ENCODE data around the gene DCANP1. TPM values are rescaled to one million over a fixed set of nuclear protein-coding genes. Genes with fewer than 3 reads are reported as not detected.

The DCANP1 gene
- total and polyA plus RNA-seq, 10 of the 15 experiments (the other 5 are each of a cell fraction or from before 2014, with no cell fraction given), result 0.01 TPM; not detected in 9

DNA sequence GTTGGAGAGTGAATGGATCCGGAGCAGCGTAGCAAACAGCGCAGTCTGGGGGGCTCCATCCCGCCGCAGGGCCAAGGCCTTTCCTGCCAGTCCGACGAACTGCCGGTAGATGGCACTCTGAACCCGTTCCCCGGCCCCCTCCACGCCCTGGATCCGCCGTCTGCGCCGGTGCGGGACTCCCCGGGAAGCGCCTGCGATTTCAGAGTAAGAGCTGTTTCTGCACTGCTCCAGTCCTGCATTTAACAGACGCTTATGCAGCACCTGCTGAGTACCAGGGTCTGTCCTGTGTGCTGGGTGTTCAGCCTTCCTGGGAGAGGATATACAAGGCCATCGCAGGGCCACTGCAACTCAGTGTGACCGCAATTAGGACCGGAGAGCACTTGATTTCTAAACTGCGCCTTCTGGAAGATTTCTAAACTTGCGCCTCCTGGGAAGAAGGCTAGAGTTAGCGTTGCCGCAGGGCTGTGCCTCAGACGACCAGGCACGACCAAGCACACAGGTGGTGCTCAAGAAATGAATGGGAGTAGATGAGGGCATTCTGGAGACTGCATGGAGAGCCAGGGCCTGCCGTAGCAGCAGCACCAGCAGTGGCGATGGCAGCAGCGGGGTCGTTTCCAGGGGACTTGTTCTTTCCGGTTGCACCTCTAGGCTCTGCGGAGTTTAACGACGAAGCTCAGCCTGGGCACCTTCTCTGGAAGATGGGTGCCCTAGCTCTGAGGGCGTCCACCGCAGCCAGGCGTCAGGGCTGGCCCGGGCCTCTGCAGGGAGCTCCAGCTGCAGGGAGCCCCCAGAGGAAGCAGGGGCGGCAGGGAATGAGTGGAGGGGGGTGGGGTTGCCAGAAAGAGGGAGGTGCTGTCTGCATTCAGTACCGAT, 19.3 kb upstream of the DCANP1 start:
- WGBS (ENCODE audit: insufficient coverage, insufficient replicate concordance, low lambda C conversion rate, missing lambda C conversion rate), result 26% methylated on average over 41 of the region's 43 CpGs
- Histone ChIP-seq H4K20me1 (ENCODE audit: control insufficient read depth, insufficient read depth) (no peaks in the 10 kb centered on the region), H3K9me3 (replicated peaks; ENCODE audit: control insufficient read depth, insufficient read depth, low read length) (no peaks in the 10 kb centered on the region), H3K4me3 (no peak overlapping the region), H3K9ac (ENCODE audit: control insufficient read depth, insufficient read depth, low read length) (no peak overlapping the region), H3K27ac (ENCODE audit: control insufficient read depth, insufficient read depth) (no peak overlapping the region), H3K4me2 (ENCODE audit: control insufficient read depth, insufficient read depth) (peak overlapping the region; percentile 66; the same call in 1 of the 2 replicates), H3K79me2 (ENCODE audit: control insufficient read depth, insufficient read depth, low read length) (no peaks in the 10 kb centered on the region), H3K36me3 (ENCODE audit: control insufficient read depth in 2 of 2, insufficient read depth in 2 of 2, low read length in 1 of 2) (no peaks in the 10 kb centered on the region), H3K27me3 (replicated peaks in 1 of 2; ENCODE audit: control insufficient read depth in 2 of 2, insufficient read depth in 2 of 2, low read length in 1 of 2) (peaks cover 0 to 3% of the 10 kb centered on the region in 2 experiments; a peak in 3 of 4 replicates), H3K4me1 (ENCODE audit: control insufficient read depth, insufficient read depth, low read length) (no peaks in the 10 kb centered on the region; the same call in 1 of the 2 replicates), H2AFZ (ENCODE audit: control insufficient read depth, low read depth, low read length) (peak overlapping the region; percentile 75)
- FAIRE-seq (peak; percentile 70), DNase-seq (ENCODE audit: low read depth, low spot score) (no peak), ATAC-seq (peak; percentile 92)
- in situ Hi-C loops (cut with MboI), result loop anchor here (5.0 kb wide), 1 partner anchor 86 kb away; no protein-coding TSS in a partner anchor
- intact Hi-C loops (cut with micrococcal nuclease; ENCODE audit: unreplicated experiment), result loop anchor here (1.0 to 2.0 kb wide), 3 partner anchors 86 to 364 kb away; no protein-coding TSS in a partner anchor
- RAD21 ChIA-PET (ENCODE audit: unreplicated experiment), result interaction anchor here (0.9 to 3.7 kb wide), 5 partner anchors 9 to 100 kb away, joined by 4 to 47 read pairs (median 6); no protein-coding TSS in a partner anchor
- no TSS peak for BruUV-seq (replicated peaks)
- CTCF ChIA-PET, result interaction anchor here (0.6 to 16.3 kb wide), 13 partner anchors 10 to 196 kb away, joined by 3 to 363 read pairs (median 5); no protein-coding TSS in a partner anchor
- TF ChIP-seq BCL11A (IDR thresholded peaks at IDR 0.05; ENCODE audit: low read depth, low read length), result no peak
- TF ChIP-seq DPF2 (IDR thresholded peaks at IDR 0.05), result no peak
- TF ChIP-seq RAD21 (IDR thresholded peaks at IDR 0.05; ENCODE audit: insufficient read depth, low read depth, low read length), result peak; percentile 79
- no peak for TF ChIP-seq PAX8 (IDR thresholded peaks at IDR 0.05)
- TF ChIP-seq NR2C2 (IDR thresholded peaks at IDR 0.05; ENCODE audit: borderline replicate concordance, control insufficient read depth, insufficient read length, low read depth), result no peak
- no peak for TF ChIP-seq YBX1 (IDR thresholded peaks at IDR 0.05)
- no peak for TF ChIP-seq STAT1 (conservative IDR thresholded peaks at IDR 0.05)
- TF ChIP-seq ELK1 (IDR thresholded peaks at IDR 0.05; ENCODE audit: low read depth, low read length), result no peak
- TF ChIP-seq, protein P1, sequence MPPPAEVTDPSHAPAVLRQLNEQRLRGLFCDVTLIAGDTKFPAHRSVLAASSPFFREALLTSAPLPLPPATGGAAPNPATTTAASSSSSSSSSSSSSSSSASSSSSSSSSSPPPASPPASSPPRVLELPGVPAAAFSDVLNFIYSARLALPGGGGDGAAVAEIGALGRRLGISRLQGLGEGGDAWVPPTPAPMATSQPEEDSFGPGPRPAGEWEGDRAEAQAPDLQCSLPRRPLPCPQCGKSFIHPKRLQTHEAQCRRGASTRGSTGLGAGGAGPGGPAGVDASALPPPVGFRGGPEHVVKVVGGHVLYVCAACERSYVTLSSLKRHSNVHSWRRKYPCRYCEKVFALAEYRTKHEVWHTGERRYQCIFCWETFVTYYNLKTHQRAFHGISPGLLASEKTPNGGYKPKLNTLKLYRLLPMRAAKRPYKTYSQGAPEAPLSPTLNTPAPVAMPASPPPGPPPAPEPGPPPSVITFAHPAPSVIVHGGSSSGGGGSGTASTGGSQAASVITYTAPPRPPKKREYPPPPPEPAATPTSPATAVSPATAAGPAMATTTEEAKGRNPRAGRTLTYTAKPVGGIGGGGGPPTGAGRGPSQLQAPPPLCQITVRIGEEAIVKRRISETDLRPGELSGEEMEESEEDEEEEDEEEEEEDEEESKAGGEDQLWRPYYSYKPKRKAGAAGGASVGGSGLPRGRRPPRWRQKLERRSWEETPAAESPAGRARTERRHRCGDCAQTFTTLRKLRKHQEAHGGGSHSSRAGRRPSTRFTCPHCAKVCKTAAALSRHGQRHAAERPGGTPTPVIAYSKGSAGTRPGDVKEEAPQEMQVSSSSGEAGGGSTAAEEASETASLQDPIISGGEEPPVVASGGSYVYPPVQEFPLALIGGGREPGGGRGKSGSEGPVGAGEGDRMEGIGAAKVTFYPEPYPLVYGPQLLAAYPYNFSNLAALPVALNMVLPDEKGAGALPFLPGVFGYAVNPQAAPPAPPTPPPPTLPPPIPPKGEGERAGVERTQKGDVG (CRISPR knock-in tag; IDR thresholded peaks at IDR 0.05), result no peak
- TF ChIP-seq, protein P2, sequence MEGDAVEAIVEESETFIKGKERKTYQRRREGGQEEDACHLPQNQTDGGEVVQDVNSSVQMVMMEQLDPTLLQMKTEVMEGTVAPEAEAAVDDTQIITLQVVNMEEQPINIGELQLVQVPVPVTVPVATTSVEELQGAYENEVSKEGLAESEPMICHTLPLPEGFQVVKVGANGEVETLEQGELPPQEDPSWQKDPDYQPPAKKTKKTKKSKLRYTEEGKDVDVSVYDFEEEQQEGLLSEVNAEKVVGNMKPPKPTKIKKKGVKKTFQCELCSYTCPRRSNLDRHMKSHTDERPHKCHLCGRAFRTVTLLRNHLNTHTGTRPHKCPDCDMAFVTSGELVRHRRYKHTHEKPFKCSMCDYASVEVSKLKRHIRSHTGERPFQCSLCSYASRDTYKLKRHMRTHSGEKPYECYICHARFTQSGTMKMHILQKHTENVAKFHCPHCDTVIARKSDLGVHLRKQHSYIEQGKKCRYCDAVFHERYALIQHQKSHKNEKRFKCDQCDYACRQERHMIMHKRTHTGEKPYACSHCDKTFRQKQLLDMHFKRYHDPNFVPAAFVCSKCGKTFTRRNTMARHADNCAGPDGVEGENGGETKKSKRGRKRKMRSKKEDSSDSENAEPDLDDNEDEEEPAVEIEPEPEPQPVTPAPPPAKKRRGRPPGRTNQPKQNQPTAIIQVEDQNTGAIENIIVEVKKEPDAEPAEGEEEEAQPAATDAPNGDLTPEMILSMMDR (IDR thresholded peaks at IDR 0.05 in 2 of 3, conservative IDR thresholded peaks at IDR 0.05 in 1 of 3; ENCODE audit: control insufficient read depth in 2 of 3, extremely low read depth in 1 of 3, insufficient read depth in 1 of 3, low read depth in 3 of 3, low read length in 3 of 3), result peak; percentile 76 to 89 (median 82)
- peak; percentile 61; the same call in 1 of the 2 replicates for TF ChIP-seq YY1 (IDR thresholded peaks at IDR 0.05; ENCODE audit: low read depth, low read length)
- peak; percentile 53; the same call in 1 of the 2 replicates for TF ChIP-seq SMC3 (IDR thresholded peaks at IDR 0.05; ENCODE audit: borderline replicate concordance, low read length)
- SMC1A ChIA-PET (ENCODE audit: uncharacterized antibody, unreplicated experiment), result interaction anchor here (1.0 to 7.1 kb wide), 3 partner anchors 9 to 99 kb away, joined by 3 to 63 read pairs (median 18); no protein-coding TSS in a partner anchor
- POLR2A ChIA-PET, result interaction anchor here (0.7 kb wide), 1 partner anchor 85 kb away, joined by 3 read pairs; no protein-coding TSS in a partner anchor

Measured in GM12878 (cell line).